Hepatocyte (in vitro differentiated cells): ENCODE results near the gene SEMA3D.

ENCODE experiments used
- EZH2 ChIP-seq: fragments of 200-600 bp; sonication (generic); IDR thresholded peaks from 2 replicates; pipeline ENCODE4 v1.6.1; 2016; ENCODE audit warnings: antibody characterized with exemption, mild to moderate bottlenecking, borderline replicate concordance
- EZH2phosphoT487 ChIP-seq: fragments of 200-600 bp; sonication (generic); IDR thresholded peaks from one replicate; pipeline ENCODE4 v1.6.1; 2018; ENCODE audit warnings: antibody characterized with exemption, mild to moderate bottlenecking, low read depth, moderate library complexity; ENCODE audit not compliant: unreplicated experiment, severe bottlenecking
- TF ChIP-seq, protein P1 (sequence below): fragments of 200-600 bp; sonication (generic); IDR thresholded peaks from 2 replicates; pipeline ENCODE4 v1.5.1; 2016; ENCODE audit warnings: antibody characterized with exemption, mild to moderate bottlenecking; ENCODE audit not compliant: poor library complexity

DNA sequence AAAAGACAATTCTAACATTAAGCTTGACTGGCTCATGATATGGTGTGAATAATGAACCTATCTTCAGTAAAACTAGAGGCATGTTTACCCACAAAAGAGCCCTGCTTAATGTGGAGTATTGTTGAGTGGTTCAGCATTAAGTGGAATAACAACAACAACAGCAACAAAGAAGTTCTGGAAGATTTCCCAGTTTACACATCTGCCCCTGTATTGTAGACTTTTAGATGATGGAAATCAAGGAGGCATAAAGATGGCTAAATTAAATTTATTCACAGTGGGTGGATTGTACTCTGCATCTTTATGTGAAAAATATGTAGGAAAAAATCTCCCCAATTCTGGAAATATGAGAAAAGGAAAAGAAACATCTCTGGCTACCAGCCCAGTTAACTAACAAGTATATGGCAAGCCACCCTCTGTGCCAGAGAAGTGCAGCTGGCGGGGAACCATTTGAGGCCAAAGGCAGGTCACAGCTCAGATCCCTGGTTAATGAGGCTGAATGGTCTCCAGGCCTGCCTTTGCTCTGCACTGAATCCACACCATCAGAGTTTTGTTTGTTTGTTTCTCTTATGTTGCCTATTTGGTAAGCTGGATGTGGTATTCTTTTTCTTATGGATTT lies 186.0 kb downstream of the SEMA3D start:
- TF ChIP-seq, protein P1, sequence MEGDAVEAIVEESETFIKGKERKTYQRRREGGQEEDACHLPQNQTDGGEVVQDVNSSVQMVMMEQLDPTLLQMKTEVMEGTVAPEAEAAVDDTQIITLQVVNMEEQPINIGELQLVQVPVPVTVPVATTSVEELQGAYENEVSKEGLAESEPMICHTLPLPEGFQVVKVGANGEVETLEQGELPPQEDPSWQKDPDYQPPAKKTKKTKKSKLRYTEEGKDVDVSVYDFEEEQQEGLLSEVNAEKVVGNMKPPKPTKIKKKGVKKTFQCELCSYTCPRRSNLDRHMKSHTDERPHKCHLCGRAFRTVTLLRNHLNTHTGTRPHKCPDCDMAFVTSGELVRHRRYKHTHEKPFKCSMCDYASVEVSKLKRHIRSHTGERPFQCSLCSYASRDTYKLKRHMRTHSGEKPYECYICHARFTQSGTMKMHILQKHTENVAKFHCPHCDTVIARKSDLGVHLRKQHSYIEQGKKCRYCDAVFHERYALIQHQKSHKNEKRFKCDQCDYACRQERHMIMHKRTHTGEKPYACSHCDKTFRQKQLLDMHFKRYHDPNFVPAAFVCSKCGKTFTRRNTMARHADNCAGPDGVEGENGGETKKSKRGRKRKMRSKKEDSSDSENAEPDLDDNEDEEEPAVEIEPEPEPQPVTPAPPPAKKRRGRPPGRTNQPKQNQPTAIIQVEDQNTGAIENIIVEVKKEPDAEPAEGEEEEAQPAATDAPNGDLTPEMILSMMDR = no peak
- TF ChIP-seq EZH2 = no peak
- TF ChIP-seq EZH2phosphoT487 = no peak
